ENCODE measurements around the gene SMG6. TPM values are rescaled to one million over a fixed set of nuclear protein-coding genes. Genes with fewer than 3 reads are reported as not detected.

SMG6 gene
- total and polyA plus RNA-seq, 4 donors = 16.2 to 67.3 (median 31.4) TPM

DNA sequence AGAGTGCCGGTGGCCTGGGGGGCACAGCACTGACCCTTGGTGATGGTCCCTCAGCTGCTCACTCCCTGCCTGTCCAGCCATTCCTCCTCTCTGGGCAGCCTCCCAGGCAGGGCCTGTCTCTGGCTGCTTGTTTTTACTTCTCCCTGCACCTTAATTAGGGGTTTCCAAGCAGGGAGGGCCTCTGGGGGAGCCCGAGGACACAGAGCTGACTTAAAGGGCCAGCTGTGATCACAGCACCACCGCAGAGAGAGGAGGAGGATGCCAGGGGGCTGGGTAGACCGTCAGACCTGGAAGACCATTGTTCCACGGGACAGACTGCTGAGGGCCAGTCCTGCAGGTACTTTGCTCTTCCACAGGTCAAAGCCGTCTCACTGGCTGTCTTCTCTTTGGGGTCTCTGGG is 274.8 kb downstream of the SMG6 start:
- DNase-seq (no peak), ATAC-seq (ENCODE audit: low FRiP score) (no peak)
- Histone ChIP-seq H3K9me3 (ENCODE audit: control insufficient read depth, low read length) (no peaks in the 10 kb centered on the region), H3K4me1 (ENCODE audit: control insufficient read depth in 1 of 2, insufficient read depth in 2 of 2, low read length in 2 of 2) (no peaks in the 10 kb centered on the region), H3K36me3 (ENCODE audit: control insufficient read depth in 1 of 2, insufficient read depth in 2 of 2, low read length in 1 of 2) (no peaks in the 10 kb centered on the region), H3K27ac (ENCODE audit: low read depth in 1 of 2, low read length in 2 of 2) (no peak overlapping the region), H3K27me3 (ENCODE audit: control insufficient read depth in 1 of 2, insufficient read depth in 2 of 2, low read length in 1 of 2) (no peaks in the 10 kb centered on the region), H3K4me3 (ENCODE audit: low read length in 2 of 2) (no peak overlapping the region)
- intact Hi-C loops (cut with DNase I) = loop anchor here in 1 of 2 donors (5.0 kb wide), 1 partner anchor 41 kb away; no protein-coding TSS in a partner anchor
- WGBS, 2 donors = 52 to 57% methylated on average over 6 of the region's 6 CpGs

DNA sequence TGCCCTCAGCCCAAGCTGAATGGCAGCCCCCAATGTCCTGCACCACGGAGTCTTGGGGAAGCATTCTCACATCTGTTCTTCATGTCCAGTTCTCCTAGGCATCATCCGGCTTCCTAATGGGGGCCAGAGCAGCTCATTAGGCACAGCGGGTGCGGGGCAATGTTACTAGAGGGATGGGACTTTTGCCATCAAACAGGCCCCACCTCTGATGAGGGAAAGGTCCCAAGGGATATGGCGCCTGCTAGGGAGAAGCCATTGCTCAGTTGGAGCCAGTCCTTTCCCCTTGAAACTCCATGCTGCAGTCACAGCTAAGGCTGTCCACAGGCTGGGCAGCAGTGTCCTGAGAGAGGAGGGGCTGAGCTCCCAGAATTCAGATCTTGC is 275.4 kb downstream of the SMG6 start:
- ATAC-seq (ENCODE audit: low FRiP score) = no peak
- DNase-seq = no peak
- Histone ChIP-seq H3K36me3 (ENCODE audit: control insufficient read depth in 1 of 2, insufficient read depth in 2 of 2, low read length in 1 of 2) (no peaks in the 10 kb centered on the region), H3K4me3 (ENCODE audit: low read length in 2 of 2) (no peak overlapping the region), H3K9me3 (ENCODE audit: control insufficient read depth, low read length) (no peaks in the 10 kb centered on the region), H3K4me1 (ENCODE audit: control insufficient read depth in 1 of 2, insufficient read depth in 2 of 2, low read length in 2 of 2) (no peaks in the 10 kb centered on the region), H3K27ac (ENCODE audit: low read depth in 1 of 2, low read length in 2 of 2) (no peak overlapping the region), H3K27me3 (ENCODE audit: control insufficient read depth in 1 of 2, insufficient read depth in 2 of 2, low read length in 1 of 2) (no peaks in the 10 kb centered on the region)
- WGBS, 2 donors = 61 to 63% methylated on average over 5 of the region's 5 CpGs
- intact Hi-C loops (cut with DNase I) = loop anchor here in 1 of 2 donors (5.0 kb wide), 1 partner anchor 41 kb away; no protein-coding TSS in a partner anchor

DNA sequence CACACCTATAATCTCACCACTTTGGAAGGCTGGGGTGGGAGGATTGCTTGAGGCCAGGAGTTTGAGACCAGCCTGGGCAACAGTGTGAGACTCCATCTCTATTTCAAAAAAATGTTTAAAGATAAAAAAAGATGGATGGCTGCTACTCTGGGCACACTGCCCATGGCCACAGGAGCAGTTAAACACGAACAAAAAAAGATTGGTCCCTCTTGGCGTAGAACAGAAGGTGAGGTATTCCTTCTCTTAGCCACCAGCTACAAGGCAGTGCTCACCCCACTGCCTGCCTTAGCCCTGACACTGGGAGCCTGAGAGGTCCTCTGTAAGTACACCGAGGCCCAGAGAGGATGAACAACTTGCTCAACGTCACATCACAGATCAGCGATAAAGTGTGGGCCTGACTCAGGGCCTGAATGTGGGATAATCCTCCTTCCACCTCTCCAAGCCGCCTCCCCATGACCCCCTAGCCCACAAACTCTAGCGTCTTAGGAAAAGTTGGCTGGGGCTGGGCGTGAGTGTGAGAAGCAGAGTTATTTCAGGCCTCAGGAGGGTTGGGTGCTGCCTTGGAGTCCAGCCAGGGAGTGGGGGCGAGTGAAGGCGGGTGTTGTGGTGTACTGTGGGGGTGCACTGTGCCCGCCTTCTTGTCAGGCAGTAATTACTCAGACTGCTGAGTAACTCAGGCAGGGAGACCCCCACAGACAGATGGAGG is 275.9 kb downstream of the SMG6 start:
- Histone ChIP-seq H3K27ac (ENCODE audit: low read depth in 1 of 2, low read length in 2 of 2) (no peak overlapping the region), H3K9me3 (ENCODE audit: control insufficient read depth, low read length) (no peaks in the 10 kb centered on the region), H3K27me3 (ENCODE audit: control insufficient read depth in 1 of 2, insufficient read depth in 2 of 2, low read length in 1 of 2) (no peaks in the 10 kb centered on the region), H3K36me3 (ENCODE audit: control insufficient read depth in 1 of 2, insufficient read depth in 2 of 2, low read length in 1 of 2) (no peaks in the 10 kb centered on the region), H3K4me3 (ENCODE audit: low read length in 2 of 2) (no peak overlapping the region), H3K4me1 (ENCODE audit: control insufficient read depth in 1 of 2, insufficient read depth in 2 of 2, low read length in 2 of 2) (no peaks in the 10 kb centered on the region)
- 30 to 38% methylated on average over 11 of the region's 11 CpGs for WGBS, 2 donors
- DNase-seq = no peak
- intact Hi-C loops (cut with DNase I) = loop anchor here in 1 of 2 donors (5.0 kb wide), 1 partner anchor 40 kb away; no protein-coding TSS in a partner anchor
- ATAC-seq (ENCODE audit: low FRiP score) = no peak

DNA sequence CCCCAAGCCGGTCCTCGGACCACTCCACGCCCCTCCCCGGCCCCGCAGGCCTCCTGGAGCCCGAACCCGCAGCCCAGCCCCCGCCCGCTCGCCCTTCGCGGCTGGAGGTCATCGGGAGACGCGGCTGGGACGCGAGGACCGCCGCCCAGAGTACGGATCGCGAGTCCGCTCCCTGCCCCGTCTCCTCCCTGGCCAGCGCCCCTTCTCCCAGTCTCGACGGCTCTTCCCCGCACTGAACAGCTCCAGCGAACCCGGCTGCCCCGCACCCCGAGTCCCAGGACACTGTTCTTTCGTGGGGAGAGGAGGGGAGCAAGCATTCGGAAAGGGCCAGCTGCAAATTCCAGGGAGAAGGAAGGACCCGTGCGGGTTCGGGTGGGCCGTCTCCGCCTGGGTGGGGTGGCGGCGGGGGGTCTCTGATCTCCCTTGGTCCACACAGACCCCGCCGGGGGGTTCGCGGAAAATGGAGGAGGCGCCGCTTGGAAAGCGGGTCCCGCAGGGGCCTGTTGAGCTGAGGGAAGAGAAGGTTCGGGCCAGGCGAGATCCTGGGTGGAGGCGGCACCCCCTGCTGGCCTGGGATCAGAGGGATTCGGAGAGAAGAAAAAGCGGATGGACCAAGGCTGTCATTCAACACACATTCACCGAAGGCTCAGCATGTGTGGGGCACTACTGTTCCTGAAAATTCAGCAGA is 277.8 kb downstream of the SMG6 start:
- H3K27me3 ChIP-seq (ENCODE audit: control insufficient read depth in 1 of 2, insufficient read depth in 2 of 2, low read length in 1 of 2) = no peaks in the 10 kb centered on the region
- H3K36me3 ChIP-seq (ENCODE audit: control insufficient read depth in 1 of 2, insufficient read depth in 2 of 2, low read length in 1 of 2) = no peaks in the 10 kb centered on the region
- H3K4me3 ChIP-seq (ENCODE audit: low read length in 2 of 2) = peak overlapping the region; percentile 2 to 36
- ATAC-seq (ENCODE audit: low FRiP score) (peak; percentile 53), DNase-seq (peak; percentile 84 to 91)
- WGBS, 2 donors = 1% methylated on average over 55 of the region's 55 CpGs
- no peak overlapping the region for H3K27ac ChIP-seq (ENCODE audit: low read depth in 1 of 2, low read length in 2 of 2)
- H3K4me1 ChIP-seq (ENCODE audit: control insufficient read depth in 1 of 2, insufficient read depth in 2 of 2, low read length in 2 of 2) = no peaks in the 10 kb centered on the region
- H3K9me3 ChIP-seq (ENCODE audit: control insufficient read depth, low read length) = no peaks in the 10 kb centered on the region
- intact Hi-C loops (cut with DNase I) = loop anchor here (1.0 to 5.0 kb wide), 3 partner anchors 38 to 117 kb away; no protein-coding TSS in a partner anchor

DNA sequence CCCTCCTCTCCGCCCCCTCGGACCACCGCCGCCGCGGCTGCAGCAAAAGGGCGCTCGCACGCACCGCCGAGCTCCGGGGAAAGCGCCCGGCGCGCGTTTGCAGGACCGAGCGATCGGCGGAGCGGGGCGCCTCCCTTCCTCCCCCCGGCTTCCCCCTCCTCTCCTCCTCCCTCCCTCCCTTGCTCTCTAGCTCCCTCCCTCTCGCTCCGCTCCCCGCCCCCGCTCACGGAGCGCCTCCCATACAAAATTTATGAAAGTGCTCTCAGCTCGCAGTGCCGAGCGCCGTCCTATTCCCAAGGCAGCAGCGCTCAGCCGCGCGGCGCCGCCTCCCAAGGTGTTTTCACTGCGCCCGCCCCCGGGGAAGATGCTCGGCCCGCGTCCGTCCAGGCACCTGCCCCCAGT is 278.4 kb downstream of the SMG6 start, which contains the start of gene RTN4RL1:
Gene RTN4RL1, minus strand, starts transcription at position 115 of the 402 bp plus-strand sequence. CDS start 469 bp downstream, outside the sequence.
- Histone ChIP-seq H3K36me3 (ENCODE audit: control insufficient read depth in 1 of 2, insufficient read depth in 2 of 2, low read length in 1 of 2) (no peaks in the 10 kb centered on the region), H3K27me3 (ENCODE audit: control insufficient read depth in 1 of 2, insufficient read depth in 2 of 2, low read length in 1 of 2) (no peaks in the 10 kb centered on the region), H3K4me1 (ENCODE audit: control insufficient read depth in 1 of 2, insufficient read depth in 2 of 2, low read length in 2 of 2) (no peaks in the 10 kb centered on the region), H3K27ac (ENCODE audit: low read depth in 1 of 2, low read length in 2 of 2) (no peak within 1 kb of the TSS), H3K9me3 (ENCODE audit: control insufficient read depth, low read length) (no peaks in the 10 kb centered on the region), H3K4me3 (ENCODE audit: low read length in 2 of 2) (peak within 1 kb of the TSS; percentile 2 to 36)
- intact Hi-C loops (cut with DNase I) = loop anchor here (2.0 to 5.0 kb wide), 2 partner anchors 38 to 116 kb away; no protein-coding TSS in a partner anchor
- WGBS, 2 donors = 0 to 1% methylated on average over 35 to 47 of the region's 47 CpGs
- ATAC-seq (ENCODE audit: low FRiP score) (peak; percentile 70), DNase-seq (peak; percentile 83 to 90)

DNA sequence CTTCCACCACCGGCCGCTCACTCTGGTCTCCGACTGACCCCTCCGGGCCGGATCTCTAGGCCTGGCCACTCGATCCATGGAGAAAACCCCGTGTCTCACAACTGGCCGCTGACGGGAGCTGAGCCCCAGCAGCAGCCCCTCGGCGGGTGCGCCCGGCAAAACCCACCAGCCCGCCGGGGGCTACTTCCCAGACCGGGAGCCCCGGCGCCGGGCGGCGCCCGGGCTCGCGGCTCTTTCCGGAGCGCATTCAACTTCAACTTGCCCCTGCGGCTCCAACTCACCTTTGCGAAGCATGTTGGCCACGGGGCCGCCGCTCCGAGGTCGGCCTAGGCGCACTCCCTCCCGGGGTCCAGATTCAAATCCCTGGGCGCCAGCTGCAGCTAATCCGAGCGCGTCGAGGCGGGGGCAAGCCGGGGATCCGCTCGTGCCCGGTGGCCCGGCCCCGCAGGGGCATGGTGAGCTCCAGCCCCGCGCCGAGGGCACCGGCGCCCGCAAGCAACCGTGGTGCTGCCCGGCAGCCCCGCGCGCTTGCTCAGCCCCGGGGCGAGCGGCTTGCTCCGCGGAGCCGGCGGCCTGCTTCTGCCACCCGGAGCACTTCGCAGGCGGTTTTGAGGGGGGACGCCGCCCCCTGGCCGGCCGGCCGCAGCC is 278.9 kb downstream of the SMG6 start:
- ATAC-seq (ENCODE audit: low FRiP score) = no peak
- WGBS, 2 donors = 1% methylated on average over 64 to 73 of the region's 73 CpGs
- intact Hi-C loops (cut with DNase I) = loop anchor here (2.0 to 5.0 kb wide), 2 partner anchors 37 to 116 kb away; no protein-coding TSS in a partner anchor

DNA sequence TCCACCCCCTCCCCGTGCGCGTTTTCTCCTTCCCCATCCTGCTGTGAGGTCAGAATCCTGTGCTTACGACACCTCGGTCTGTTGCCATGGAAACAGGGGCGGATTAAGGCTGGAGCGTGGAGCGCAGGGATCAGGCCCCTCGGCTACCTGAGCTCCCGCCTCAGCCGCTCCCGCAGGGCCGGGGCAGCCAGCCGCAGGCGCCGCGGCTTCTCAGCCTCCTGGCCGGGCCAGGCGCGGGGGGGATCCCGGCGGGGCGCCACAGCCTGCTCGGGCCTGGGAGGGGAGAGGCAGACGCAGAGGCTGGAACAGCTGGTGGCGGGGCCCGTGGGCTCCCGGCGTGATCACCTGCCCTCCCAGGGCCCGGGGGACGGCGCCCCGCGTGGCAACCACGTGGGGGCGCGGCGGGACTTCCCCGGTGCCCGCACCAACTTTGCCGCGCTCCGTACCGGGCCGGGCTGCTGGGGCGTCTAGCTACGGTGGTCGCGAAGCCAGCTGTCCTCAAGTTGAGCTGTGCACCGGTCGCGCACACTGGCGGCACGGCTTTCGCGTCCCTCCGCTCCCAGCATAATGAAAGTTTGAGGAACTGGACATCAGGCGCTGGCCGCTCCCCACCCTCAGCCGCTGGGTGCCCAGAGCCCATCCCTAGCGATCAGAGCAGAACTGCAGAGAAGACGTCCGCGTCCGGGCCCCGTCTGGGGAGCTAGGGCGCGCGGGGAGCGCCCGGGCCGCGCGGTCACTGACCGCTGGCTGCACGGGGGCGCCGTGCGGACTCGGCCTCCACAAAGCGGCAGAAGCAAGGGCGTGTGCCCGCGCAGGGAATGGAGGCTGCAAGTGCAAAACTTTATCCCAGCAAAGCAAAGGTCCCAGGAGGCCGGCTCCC is 279.7 kb downstream of the SMG6 start:
- Histone ChIP-seq H3K4me1 (ENCODE audit: control insufficient read depth in 1 of 2, insufficient read depth in 2 of 2, low read length in 2 of 2) (no peaks in the 10 kb centered on the region), H3K9me3 (ENCODE audit: control insufficient read depth, low read length) (no peaks in the 10 kb centered on the region), H3K4me3 (ENCODE audit: low read length in 2 of 2) (peak overlapping the region in 1 of 2 donors; percentile 36), H3K27me3 (ENCODE audit: control insufficient read depth in 1 of 2, insufficient read depth in 2 of 2, low read length in 1 of 2) (no peaks in the 10 kb centered on the region), H3K36me3 (ENCODE audit: control insufficient read depth in 1 of 2, insufficient read depth in 2 of 2, low read length in 1 of 2) (no peaks in the 10 kb centered on the region), H3K27ac (ENCODE audit: low read depth in 1 of 2, low read length in 2 of 2) (no peak overlapping the region)
- peak; percentile 12 for ATAC-seq (ENCODE audit: low FRiP score)
- 2% methylated on average over 68 to 85 of the region's 85 CpGs for WGBS, 2 donors
- DNase-seq = peak in 1 of 2 donors; percentile 82
- intact Hi-C loops (cut with DNase I) = loop anchor here in 1 of 2 donors (2.0 kb wide), 1 partner anchor 115 kb away; no protein-coding TSS in a partner anchor

More for the DNA sequence above, 278.9 kb downstream of the SMG6 start:
- H3K4me3 ChIP-seq (ENCODE audit: low read length in 2 of 2) = peak overlapping the region; percentile 2 to 36
- H3K27ac ChIP-seq (ENCODE audit: low read depth in 1 of 2, low read length in 2 of 2) = no peak overlapping the region
- no peaks in the 10 kb centered on the region for H3K27me3 ChIP-seq (ENCODE audit: control insufficient read depth in 1 of 2, insufficient read depth in 2 of 2, low read length in 1 of 2)
- DNase-seq = no peak
- H3K4me1 ChIP-seq (ENCODE audit: control insufficient read depth in 1 of 2, insufficient read depth in 2 of 2, low read length in 2 of 2) = no peaks in the 10 kb centered on the region
- H3K36me3 ChIP-seq (ENCODE audit: control insufficient read depth in 1 of 2, insufficient read depth in 2 of 2, low read length in 1 of 2) = no peaks in the 10 kb centered on the region
- no peaks in the 10 kb centered on the region for H3K9me3 ChIP-seq (ENCODE audit: control insufficient read depth, low read length)

DNA sequence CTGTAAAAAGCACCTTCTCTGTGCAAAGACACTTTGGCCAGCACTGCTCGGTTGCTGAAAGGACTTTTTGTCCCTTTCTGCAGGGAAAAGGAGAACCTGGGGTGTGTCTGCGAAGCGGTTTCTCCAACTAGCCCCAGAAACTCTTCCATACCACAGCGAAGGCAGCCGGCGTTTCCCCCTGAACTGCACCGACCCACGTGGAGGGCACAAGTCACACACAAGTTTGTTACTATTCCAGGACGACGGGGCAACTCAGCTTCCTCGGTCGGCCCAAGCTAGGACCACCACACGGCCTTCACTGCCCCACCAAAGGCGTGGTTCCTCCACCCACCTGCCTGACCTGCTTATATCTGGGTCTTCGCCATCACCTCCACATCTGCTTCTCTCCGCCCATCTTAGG is 280.3 kb downstream of the SMG6 start:
- no peaks in the 10 kb centered on the region for H3K27me3 ChIP-seq (ENCODE audit: control insufficient read depth in 1 of 2, insufficient read depth in 2 of 2, low read length in 1 of 2)
- no peak for ATAC-seq (ENCODE audit: low FRiP score)
- no peaks in the 10 kb centered on the region for H3K4me1 ChIP-seq (ENCODE audit: control insufficient read depth in 1 of 2, insufficient read depth in 2 of 2, low read length in 2 of 2)
- WGBS, 2 donors = 66 to 79% methylated on average over 16 of the region's 16 CpGs
- no peaks in the 10 kb centered on the region for H3K36me3 ChIP-seq (ENCODE audit: control insufficient read depth in 1 of 2, insufficient read depth in 2 of 2, low read length in 1 of 2)
- intact Hi-C loops (cut with DNase I) = no loop called here
- no peaks in the 10 kb centered on the region for H3K9me3 ChIP-seq (ENCODE audit: control insufficient read depth, low read length)
- H3K27ac ChIP-seq (ENCODE audit: low read depth in 1 of 2, low read length in 2 of 2) = no peak overlapping the region
- no peak for DNase-seq
- no peak overlapping the region for H3K4me3 ChIP-seq (ENCODE audit: low read length in 2 of 2)

All from aorta (tissue), 5 donors.